ENCODE data around the gene GNA14.
"Not testable (repeated sequence)": the region's sequence is repeated elsewhere in the genome, so short reads cannot be mapped to it uniquely, and the experiment has no call there.

The GNA14 gene

GRCh38 chr9:77440057-77440456 is 208.1 kb downstream of the GNA14 start:
- no peak for FAIRE-seq

GRCh38 chr9:77438653-77439052 is 209.5 kb downstream of the GNA14 start:
- no peak for FAIRE-seq

GRCh38 chr9:77435688-77436087 is 212.4 kb downstream of the GNA14 start:
- no peak for FAIRE-seq

- no peak for FAIRE-seq
These were observed 212.8 kb downstream of the GNA14 start for GRCh38 chr9:77435277-77435676.

- FAIRE-seq, result no peak
These were observed 214.3 kb downstream of the GNA14 start for GRCh38 chr9:77433675-77434445.

DNA sequence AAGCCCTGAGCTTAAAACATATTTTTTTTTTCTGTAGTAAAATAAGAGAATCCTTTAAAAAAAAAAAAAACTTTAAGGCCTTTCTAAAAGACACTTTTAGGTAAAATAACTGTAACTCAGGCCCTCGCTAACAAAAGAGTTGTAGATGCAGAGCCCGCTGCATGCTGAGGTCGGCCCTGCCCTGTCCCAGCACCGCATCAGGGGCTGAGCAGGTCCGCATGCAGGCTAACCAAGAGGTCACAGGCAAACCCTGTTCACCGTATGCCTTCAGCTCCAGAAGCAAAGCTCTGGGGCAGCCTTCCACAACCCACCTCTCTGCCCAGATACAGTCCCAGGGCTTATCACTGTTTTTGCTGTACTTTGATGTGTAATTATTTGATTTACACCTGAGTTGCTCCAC is 216.1 kb downstream of the GNA14 start:
- FAIRE-seq, result no peak

- FAIRE-seq, result no peak
These were observed 218.2 kb downstream of the GNA14 start for GRCh38 chr9:77429928-77430327.

- FAIRE-seq, result no peak
These were observed 220.7 kb downstream of the GNA14 start for GRCh38 chr9:77427256-77427927.

DNA sequence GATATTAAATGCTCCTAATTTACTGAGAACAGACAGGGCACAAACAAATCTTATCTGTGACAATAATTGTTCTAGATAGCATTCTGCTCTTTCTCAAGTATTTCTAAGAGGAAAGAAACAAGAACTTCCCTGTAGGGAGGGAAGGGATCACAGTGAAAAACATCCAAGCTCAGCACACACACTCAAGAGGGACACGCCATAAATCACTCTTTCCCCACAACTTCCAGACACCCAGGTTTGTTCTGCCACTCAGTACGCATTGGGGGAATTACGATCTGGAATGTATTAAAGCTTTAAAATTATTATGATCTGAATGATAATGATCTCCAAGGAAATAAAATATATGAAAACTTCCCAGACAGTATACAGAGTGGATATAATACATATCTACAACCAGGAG is 221.4 kb downstream of the GNA14 start:
- no peak for FAIRE-seq

DNA sequence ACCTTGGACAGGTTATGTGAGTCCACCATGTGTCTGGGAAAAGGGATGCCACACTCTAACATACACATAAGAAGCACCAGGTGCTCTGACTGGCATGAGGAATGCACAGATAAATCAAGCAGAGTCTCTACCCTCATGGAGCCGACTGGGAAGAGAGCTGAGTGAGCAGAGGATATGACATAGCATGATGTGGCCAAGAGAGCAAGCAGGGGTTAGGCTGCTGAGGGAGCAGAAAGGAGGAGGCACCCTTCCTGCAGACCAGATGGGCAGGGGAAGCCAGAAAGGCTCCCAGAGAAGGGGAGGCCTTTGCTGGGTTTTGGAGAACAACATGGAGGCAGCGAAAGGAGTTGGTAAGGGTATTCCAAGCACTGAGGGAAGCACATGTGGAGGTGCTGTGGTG is 223.1 kb downstream of the GNA14 start:
- no peak for FAIRE-seq

DNA sequence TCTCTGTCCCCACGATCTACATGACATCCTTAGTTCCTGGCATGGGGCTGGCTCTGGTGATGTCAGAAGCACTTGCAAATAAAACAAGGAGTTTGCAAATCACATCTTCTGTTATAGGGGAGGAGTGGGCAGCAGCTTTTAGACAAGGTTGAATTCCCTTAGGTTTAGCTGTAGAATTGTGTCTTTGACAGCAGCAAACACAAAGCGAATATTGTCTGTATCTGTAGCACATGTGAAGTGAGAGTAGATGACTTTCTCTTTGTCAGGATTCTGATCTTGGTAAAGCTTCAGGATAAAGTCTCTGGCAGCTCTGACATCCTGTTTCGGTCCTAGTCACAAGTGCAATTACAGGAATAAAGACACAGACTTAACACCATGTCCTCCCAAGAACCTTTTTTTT is 224.3 kb downstream of the GNA14 start:
- no peak for FAIRE-seq

GRCh38 chr9:77422969-77423368 is 225.2 kb downstream of the GNA14 start:
- FAIRE-seq, result no peak

DNA sequence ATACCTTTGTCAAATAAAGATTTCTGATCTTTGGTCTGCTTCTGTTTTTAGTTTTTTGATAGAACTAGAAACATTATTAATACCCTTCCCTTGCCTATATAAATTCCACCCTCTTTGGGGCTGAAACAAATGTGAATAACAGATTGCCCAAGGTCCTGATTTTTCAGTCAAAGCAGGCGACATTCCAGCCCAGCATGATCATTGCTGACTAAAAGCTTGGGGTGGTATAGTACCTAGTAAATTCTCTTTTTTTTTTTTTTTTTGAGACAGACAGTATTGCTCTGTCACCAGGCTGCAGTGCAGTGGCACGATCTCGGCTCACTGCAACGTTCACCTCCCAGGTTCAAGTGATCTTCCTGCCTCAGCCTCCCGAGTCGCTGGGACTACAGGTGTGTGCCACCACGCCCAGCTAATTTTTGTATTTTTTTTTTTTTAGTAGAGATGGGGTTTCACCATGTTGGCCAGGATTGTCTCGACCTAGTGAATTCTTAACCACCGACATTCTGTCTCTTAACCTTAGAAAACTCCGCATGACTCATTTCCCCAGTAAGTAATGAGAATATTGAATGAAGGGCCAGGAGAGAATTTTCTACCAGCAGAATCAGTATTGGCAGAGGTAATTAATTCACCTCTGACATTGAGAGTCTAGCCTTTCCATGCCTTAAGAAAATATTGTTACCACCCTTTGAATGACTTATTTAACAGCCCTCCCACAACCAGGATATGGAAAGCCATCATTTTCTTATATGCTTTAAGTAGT is 226.4 kb downstream of the GNA14 start:
- no peak for FAIRE-seq

- FAIRE-seq, result peak; percentile 5
These were observed 227.5 kb downstream of the GNA14 start for GRCh38 chr9:77420641-77421040.

GRCh38 chr9:77418226-77418625 is 229.9 kb downstream of the GNA14 start:
- FAIRE-seq, result no peak

- no peak for FAIRE-seq
These were observed 230.6 kb downstream of the GNA14 start for GRCh38 chr9:77417566-77417965.

DNA sequence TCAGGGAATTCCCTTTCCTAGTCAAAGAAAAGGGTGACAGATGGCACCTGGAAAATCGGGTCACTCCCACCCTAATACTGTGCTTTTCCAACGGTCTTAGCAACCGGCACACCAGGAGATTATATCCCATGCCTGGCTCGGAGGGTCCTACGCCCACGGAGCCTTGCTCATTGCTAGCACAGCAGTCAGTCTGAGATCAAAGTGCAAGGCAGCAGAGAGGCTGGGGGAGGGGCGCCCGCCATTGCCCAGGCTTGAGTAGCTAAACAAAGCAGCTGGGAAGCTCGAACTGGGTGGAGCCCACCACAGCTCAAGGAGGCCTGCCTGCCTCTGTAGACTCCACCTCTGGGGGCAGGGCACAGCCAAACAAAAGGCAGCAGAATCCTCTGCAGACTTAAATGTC is 239.6 kb downstream of the GNA14 start:
- not testable (repeated sequence) for FAIRE-seq

- no peak for FAIRE-seq
These were observed 244.9 kb downstream of the GNA14 start for GRCh38 chr9:77403239-77403638.

DNA sequence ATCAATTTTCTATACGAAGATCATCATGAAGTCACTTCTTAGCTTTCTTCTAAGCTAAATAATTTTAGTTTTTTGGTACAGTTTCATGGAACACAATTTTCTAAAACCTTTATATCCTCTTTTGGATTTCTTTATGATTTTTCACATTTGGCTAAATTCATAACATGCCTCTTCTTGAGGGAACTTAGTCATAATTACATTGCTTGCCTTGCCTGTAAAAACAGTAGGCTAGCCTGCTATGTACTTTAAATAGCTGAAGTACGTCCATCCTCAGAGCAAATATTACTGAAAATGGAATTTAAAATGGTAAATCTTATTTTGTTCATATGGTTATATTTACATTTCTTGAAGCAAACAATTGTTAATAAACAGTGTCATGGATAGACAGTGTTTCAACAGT is 245.8 kb downstream of the GNA14 start:
- FAIRE-seq, result no peak

DNA sequence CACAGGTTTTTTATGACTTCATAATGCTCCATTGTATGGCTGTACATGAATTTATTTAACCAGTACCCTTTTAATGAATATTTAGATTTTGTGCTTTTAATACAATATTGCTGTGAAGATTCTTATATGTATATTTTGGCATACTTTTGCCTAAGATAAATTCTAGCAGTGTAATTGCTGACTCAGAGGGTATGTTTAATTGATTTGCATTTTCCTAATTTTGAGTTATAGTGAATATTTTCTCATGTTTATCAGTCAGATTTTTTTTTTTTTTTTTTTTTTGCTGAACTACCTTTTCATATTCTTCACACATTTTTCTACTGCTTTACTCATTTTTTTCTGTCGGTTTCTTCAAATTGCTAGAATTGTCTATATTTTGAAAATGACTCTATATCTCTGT is 248.2 kb downstream of the GNA14 start:
- peak; percentile 56 for FAIRE-seq

GRCh38 chr9:77398581-77398980 is 249.5 kb downstream of the GNA14 start:
- FAIRE-seq, result not testable (repeated sequence)

GRCh38 chr9:77392328-77392727 is 255.8 kb downstream of the GNA14 start:
- FAIRE-seq, result no peak

- no peak for FAIRE-seq
These were observed 256.3 kb downstream of the GNA14 start for GRCh38 chr9:77391834-77392233.

GRCh38 chr9:77386187-77386586 is 261.9 kb downstream of the GNA14 start:
- FAIRE-seq, result no peak

Measured in islet of Langerhans (tissue), 1 donor.